ENCODE measurements around the gene SMARCD2. TPM values are rescaled to one million over a fixed set of nuclear protein-coding genes. Genes with fewer than 3 reads are reported as not detected.

Gene SMARCD2
- total RNA-seq, 2 experiments from 2014 or later: 120 to 136 TPM

DNA sequence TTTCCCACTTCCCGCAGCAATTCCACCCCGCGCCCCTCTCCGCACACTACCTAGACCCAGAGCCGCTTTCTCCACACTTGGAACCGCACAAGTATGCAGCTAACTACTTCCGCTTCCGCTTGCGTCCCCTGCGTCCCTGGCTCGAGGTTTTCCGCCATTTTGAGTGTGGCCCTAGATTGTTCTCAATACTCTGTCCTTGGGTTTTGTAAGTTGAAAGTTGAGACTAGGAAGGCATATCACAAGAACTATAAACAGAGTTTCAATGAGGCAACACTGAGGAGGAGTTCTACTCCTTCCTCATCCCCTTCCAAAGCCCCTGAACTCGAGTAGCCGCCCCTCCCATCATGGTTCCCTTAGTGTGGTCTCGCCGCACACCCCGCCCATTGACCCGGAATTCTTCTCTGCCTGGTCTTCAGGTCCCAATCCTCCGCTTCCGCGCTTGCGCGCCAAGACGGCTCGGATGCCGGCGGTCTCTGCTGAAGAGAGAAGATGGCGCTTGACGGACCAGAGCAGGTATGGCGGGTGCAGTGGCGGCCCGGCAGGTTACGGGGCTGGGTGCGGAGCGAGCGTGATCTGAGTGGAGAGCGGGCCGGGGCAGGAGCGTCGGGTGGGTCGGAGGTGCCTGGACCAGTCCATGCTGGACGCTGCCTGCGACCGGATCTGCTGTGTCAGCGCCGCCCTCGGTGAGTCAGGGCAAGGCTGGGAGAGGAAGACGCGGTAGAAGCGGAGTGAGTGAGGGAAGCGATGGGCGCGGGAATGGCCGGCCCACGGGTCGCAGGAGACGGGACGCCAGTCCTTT is 15.3 kb downstream of the SMARCD2 start, which contains the start of the genes FTSJ3 and PSMC5:
TSS of gene FTSJ3 (minus strand) at position 662 of the 799 bp plus-strand sequence. CDS start 761 bp downstream, outside the sequence.
TSS of gene PSMC5 (plus strand) at position 430 of the 799 bp plus-strand sequence. CDS start at position 490, 60 bp downstream.
- Histone ChIP-seq H2AFZ (ENCODE audit: low read length) (peak within 1 kb of the TSS; percentile 76), H3K4me2 (ENCODE audit: low read length) (peak within 1 kb of the TSS; percentile 91), H3K79me2 (ENCODE audit: insufficient read depth, low read depth, low read length) (peaks cover 31% of the 10 kb centered on the region), H3K9me3 (ENCODE audit: low read length) (no peaks in the 10 kb centered on the region), H3K9me2 (ENCODE audit: insufficient read depth, low read length) (no peaks in the 10 kb centered on the region), H3K36me3 (ENCODE audit: insufficient read depth, low read length) (peaks cover 81% of the 10 kb centered on the region), H3K27ac (ENCODE audit: low read depth, low read length, poor library complexity, severe bottlenecking) (peak within 1 kb of the TSS; percentile 67), H3K4me1 (ENCODE audit: insufficient read depth, low read length, poor library complexity, severe bottlenecking) (peaks cover 23% of the 10 kb centered on the region), H4K20me1 (ENCODE audit: insufficient read depth, low read length) (no peaks in the 10 kb centered on the region), H3K4me3 (ENCODE audit: low read depth, low read length, poor library complexity, severe bottlenecking) (peak within 1 kb of the TSS; percentile 78)
- no TSS peak for BruUV-seq (replicated peaks)
- intact Hi-C loops (cut with micrococcal nuclease; ENCODE audit: unreplicated experiment): loop anchor here (1.0 to 5.0 kb wide), 4 partner anchors 16 to 132 kb away; partner anchors contain the start of genes CCDC47 and STRADA
- TF ChIP-seq EZH2phosphoT487 (IDR thresholded peaks at IDR 0.05; ENCODE audit: borderline replicate concordance, low read depth, low read length): no peak
- TF ChIP-seq, protein P1, sequence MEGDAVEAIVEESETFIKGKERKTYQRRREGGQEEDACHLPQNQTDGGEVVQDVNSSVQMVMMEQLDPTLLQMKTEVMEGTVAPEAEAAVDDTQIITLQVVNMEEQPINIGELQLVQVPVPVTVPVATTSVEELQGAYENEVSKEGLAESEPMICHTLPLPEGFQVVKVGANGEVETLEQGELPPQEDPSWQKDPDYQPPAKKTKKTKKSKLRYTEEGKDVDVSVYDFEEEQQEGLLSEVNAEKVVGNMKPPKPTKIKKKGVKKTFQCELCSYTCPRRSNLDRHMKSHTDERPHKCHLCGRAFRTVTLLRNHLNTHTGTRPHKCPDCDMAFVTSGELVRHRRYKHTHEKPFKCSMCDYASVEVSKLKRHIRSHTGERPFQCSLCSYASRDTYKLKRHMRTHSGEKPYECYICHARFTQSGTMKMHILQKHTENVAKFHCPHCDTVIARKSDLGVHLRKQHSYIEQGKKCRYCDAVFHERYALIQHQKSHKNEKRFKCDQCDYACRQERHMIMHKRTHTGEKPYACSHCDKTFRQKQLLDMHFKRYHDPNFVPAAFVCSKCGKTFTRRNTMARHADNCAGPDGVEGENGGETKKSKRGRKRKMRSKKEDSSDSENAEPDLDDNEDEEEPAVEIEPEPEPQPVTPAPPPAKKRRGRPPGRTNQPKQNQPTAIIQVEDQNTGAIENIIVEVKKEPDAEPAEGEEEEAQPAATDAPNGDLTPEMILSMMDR (conservative IDR thresholded peaks at IDR 0.05; ENCODE audit: low read length): peak; percentile 78
- ChIA-PET POLR2A (interaction anchor here (0.6 to 2.7 kb wide), 3 partner anchors 13 to 165 kb away, joined by 5 to 20 read pairs (median 6); no protein-coding TSS in a partner anchor), CTCF (ENCODE audit: unreplicated experiment) (no interaction called here)
- peak; percentile 97 for DNase-seq (ENCODE audit: low spot score)

DNA sequence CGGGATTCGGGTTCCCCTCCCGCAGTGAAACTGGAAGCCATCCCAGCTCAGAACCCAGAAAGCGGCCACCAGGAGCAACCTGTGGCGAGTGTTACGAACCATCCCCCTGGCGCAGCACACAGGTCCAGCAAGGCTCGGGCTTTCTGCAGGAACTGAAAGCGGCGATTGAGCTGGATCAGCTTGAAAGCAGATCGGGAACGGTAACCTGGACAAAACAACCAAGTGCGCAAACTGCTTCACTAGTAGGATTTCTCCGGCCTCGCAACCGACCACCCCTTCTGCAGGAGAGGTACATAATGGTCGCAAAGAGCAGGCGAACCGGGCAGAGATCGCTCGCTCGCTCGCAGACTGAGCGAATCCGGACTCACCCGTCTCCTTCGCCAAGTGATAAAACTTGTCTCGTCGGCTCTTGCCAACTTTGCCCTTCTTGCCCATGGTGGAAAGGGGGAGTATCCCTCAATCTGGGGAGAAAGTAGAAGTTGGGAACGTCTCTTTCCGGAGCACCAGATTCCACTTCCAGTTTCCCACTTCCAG is 15.9 kb downstream of the SMARCD2 start:
- H3K9me3 ChIP-seq (ENCODE audit: low read length): no peaks in the 10 kb centered on the region
- intact Hi-C loops (cut with micrococcal nuclease; ENCODE audit: unreplicated experiment): loop anchor here (1.0 to 5.0 kb wide), 4 partner anchors 17 to 131 kb away; partner anchors contain the start of genes CCDC47 and STRADA
- peak overlapping the region; percentile 78 for H3K4me3 ChIP-seq (ENCODE audit: low read depth, low read length, poor library complexity, severe bottlenecking)
- peak overlapping the region; percentile 76; the same call in 1 of the 2 replicates for H2AFZ ChIP-seq (ENCODE audit: low read length)
- CTCF ChIA-PET (ENCODE audit: unreplicated experiment): no interaction called here
- BruUV-seq (replicated peaks): TSS peak; percentile 61
- peak overlapping the region; percentile 91 for H3K4me2 ChIP-seq (ENCODE audit: low read length)
- peak; percentile 18 for DNase-seq (ENCODE audit: low spot score)
- no peaks in the 10 kb centered on the region for H4K20me1 ChIP-seq (ENCODE audit: insufficient read depth, low read length)
- H3K79me2 ChIP-seq (ENCODE audit: insufficient read depth, low read depth, low read length): peaks cover 31% of the 10 kb centered on the region
- POLR2A ChIA-PET: interaction anchor here (0.6 to 2.7 kb wide), 4 partner anchors 13 to 126 kb away, joined by 3 to 20 read pairs (median 4); no protein-coding TSS in a partner anchor
- TF ChIP-seq EZH2phosphoT487 (IDR thresholded peaks at IDR 0.05; ENCODE audit: borderline replicate concordance, low read depth, low read length): no peak
- TF ChIP-seq, protein P1 (conservative IDR thresholded peaks at IDR 0.05; ENCODE audit: low read length): no peak
- no peaks in the 10 kb centered on the region for H3K9me2 ChIP-seq (ENCODE audit: insufficient read depth, low read length)
- peak overlapping the region; percentile 67 for H3K27ac ChIP-seq (ENCODE audit: low read depth, low read length, poor library complexity, severe bottlenecking)
- H3K36me3 ChIP-seq (ENCODE audit: insufficient read depth, low read length): peaks cover 81% of the 10 kb centered on the region
- H3K4me1 ChIP-seq (ENCODE audit: insufficient read depth, low read length, poor library complexity, severe bottlenecking): peaks cover 27% of the 10 kb centered on the region

Measured in OCI-LY7 (cell line).